ENCODE results near the gene ATP6V0C. TPM values are rescaled to one million over a fixed set of nuclear protein-coding genes. Genes with fewer than 3 reads are reported as not detected.
A peak's percentile ranks its signal among the peaks of the same experiment; 100 is the strongest.

ATP6V0C gene
- total RNA-seq, result 10 to 100 TPM; 48.1 to 73.0 (median 61.1) TPM

GRCh38 chr16:2513405-2514332 lies at the start of gene ATP6V0C:
Gene ATP6V0C, plus strand, starts transcription at chr16:2513952. Its CDS starts 152 bp downstream, at chr16:2514104.
- H3K27me3 ChIP-seq, result no peaks in the 10 kb centered on the region
- H3K36me3 ChIP-seq, result peaks cover 0 to 4% (median 0%) of the 10 kb centered on the region in 3 donors
- no peaks in the 10 kb centered on the region for H3K9me3 ChIP-seq
- H3K27ac ChIP-seq, result peak within 1 kb of the TSS; percentile 92 to 100 (median 98)
- H3K4me1 ChIP-seq, result peaks cover 0 to 64% (median 44%) of the 10 kb centered on the region in 4 donors
- H3K4me3 ChIP-seq, result peak within 1 kb of the TSS; percentile 89 to 99 (median 94)
- TF ChIP-seq CTCF (IDR thresholded peaks at IDR 0.05) (peak in 2 of 5 experiments; percentile 43 to 61), EP300 (IDR thresholded peaks at IDR 0.05) (peak in 1 of 2 donors; percentile 94), POLR2A (IDR thresholded peaks at IDR 0.05) (peak; percentile 77 to 94)
- DNase-seq (ENCODE audit: low spot score in 2 of 2), result peak; percentile 93
- 0 to 1% methylated on average over 29 to 41 of the region's 122 CpGs for whole genome bisulfite sequencing, 2 donors

DNA sequence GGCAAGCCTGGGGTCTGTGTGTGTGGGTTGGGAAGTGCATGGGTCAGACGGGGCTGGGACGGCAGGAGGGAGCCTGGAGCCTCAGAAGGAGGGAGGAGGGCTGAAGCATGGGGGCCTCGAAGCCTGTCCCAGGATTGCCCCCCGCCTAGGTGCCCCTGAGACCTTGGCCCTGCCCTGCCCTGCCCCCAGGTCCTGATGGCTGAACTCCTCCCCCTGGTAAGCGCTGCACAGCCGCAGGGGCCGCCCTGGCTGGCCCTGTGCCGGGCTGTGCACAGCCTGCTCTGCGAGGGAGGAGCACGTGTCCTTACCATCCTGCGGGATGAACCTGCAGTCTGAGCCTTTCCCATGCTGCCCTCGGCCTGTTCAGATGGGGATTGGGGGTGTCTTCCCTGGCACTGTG lies 49.4 kb upstream of the ATP6V0C start:
- 61 to 66% methylated on average over 4 to 8 of the region's 12 CpGs for WGBS, 2 donors
- no peak overlapping the region for H3K27ac ChIP-seq
- no peak overlapping the region for H3K4me3 ChIP-seq

DNA sequence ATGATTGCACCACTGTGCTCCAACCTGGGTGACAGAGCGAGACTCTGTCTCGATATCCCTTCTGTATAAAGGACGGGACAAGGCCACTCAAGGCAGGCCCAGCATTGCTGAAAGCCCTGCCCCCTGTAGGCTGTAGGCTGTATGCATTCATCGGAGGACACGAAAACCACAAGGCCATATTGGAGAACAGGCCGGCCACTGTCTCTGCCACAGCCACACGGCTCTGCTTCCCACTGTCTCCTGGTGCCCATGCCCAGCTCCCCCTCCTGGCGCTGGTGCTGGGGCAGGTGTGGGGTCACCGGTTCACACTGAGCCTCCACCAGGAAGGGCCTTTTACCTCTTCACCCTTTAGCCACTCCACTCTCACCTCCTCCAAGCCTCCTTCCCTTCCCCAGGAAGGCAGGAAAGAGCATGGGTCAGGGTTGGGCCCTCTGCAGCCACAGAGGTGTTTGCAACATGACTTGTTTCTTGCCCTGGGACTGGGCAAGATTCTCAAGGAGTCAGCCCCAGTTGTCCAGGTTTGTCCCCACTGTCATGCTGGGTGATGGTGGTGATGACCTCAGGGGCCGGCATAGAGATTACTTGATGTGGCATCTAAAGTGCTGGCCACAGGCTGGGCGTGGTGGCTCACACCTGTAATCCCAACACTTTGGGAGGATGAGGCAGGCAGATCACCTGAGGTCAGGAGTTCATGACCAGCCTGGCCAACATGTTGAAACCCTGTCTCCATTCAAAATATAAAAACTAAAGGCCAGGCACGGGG lies 47.9 kb upstream of the ATP6V0C start:
- Histone ChIP-seq H3K9me3 (no peaks in the 10 kb centered on the region), H3K27ac (no peak overlapping the region), H3K4me3 (no peak overlapping the region), H3K27me3 (peaks cover 0 to 31% of the 10 kb centered on the region in 2 donors), H3K36me3 (no peaks in the 10 kb centered on the region), H3K4me1 (peaks cover 0 to 38% (median 20%) of the 10 kb centered on the region in 4 donors)
- TF ChIP-seq POLR2A (IDR thresholded peaks at IDR 0.05) (no peak), EP300 (IDR thresholded peaks at IDR 0.05) (no peak), CTCF (IDR thresholded peaks at IDR 0.05) (no peak)
- 80 to 81% methylated on average over 11 to 12 of the region's 12 CpGs for WGBS, 2 donors
- no peak for DNase-seq (ENCODE audit: low spot score in 2 of 2)

More for the DNA sequence above, 49.4 kb upstream of the ATP6V0C start:
- no peak for TF ChIP-seq CTCF (IDR thresholded peaks at IDR 0.05)
- no peak for TF ChIP-seq POLR2A (IDR thresholded peaks at IDR 0.05)
- TF ChIP-seq EP300 (IDR thresholded peaks at IDR 0.05), result no peak
- peaks cover 0 to 34% (median 21%) of the 10 kb centered on the region in 4 donors for H3K4me1 ChIP-seq
- no peak for DNase-seq (ENCODE audit: low spot score in 2 of 2)
- H3K27me3 ChIP-seq, result peaks cover 0 to 16% of the 10 kb centered on the region in 2 donors
- no peaks in the 10 kb centered on the region for H3K9me3 ChIP-seq
- no peaks in the 10 kb centered on the region for H3K36me3 ChIP-seq

DNA sequence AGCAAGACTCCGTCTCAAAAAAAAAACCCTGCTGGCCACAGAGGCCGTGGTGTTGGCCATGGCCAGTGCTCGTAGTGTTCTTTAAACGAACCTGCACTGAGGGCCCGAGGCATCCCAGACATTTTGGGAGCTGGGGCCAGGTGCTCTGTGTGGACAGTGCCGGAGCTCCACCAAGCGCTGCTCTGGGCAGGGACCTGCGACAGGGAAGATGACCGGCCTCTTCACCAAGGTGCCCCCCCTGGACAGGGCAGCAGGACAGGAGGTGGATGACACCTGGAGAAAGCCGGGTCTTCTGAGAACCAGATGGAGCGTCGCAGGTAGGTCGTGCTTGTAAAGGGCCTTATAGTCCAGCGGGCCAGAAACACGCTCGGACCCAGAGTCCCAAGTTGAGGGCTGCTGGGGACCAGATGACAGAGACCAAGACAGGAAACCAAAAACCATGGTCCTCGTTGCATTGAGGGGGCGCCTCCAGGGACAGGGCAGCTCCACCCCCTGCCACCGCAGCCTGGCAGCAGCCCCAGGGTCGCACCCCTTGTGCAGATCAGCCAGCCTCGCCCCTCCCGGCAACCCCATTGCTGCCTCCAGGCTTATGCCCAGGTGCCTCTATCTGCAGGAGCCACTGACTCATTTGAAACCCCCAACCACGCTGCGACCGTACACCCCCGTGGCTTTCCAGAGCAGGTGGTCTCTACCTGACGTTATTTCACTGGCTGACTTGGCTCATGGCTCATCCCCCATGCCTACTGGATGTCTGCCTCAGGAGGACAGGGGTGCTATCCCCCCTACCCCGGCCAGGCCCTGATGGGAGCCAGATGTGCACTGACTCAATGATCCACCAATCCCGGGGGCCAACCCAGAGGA lies 46.9 kb upstream of the ATP6V0C start:
- DNase-seq (ENCODE audit: low spot score in 2 of 2), result no peak
- Histone ChIP-seq H3K4me3 (peak overlapping the region in 2 of 4 donors; percentile 33 to 61), H3K27ac (peak overlapping the region in 2 of 4 donors; percentile 46 to 80), H3K4me1 (peaks cover 0 to 48% (median 31%) of the 10 kb centered on the region in 4 donors), H3K36me3 (no peaks in the 10 kb centered on the region), H3K27me3 (peaks cover 0 to 40% of the 10 kb centered on the region in 2 donors), H3K9me3 (no peaks in the 10 kb centered on the region)
- WGBS, 2 donors, result 75 to 83% methylated on average over 28 to 29 of the region's 29 CpGs
- no peak for TF ChIP-seq CTCF (IDR thresholded peaks at IDR 0.05)
- TF ChIP-seq POLR2A (IDR thresholded peaks at IDR 0.05), result no peak
- TF ChIP-seq EP300 (IDR thresholded peaks at IDR 0.05), result no peak
